HUES6 (cell line): ENCODE results near the gene REEP2.

Experiments
- H3K27ac ChIP-seq: 2 replicates; pipeline ENCODE4 v1.7.0; 2013; ENCODE audit warnings: low read depth, mild to moderate bottlenecking, low read length, inconsistent platforms
- H3K27me3 ChIP-seq: 2 replicates; pipeline ENCODE4 v1.6.1; 2013; ENCODE audit warnings: low read length; ENCODE audit not compliant: control insufficient read depth, insufficient read depth
- H3K36me3 ChIP-seq: 2 replicates; pipeline ENCODE4 v1.6.1; 2013; ENCODE audit warnings: low read length; ENCODE audit not compliant: control insufficient read depth, insufficient read depth
- H3K4me1 ChIP-seq: 2 replicates; pipeline ENCODE4 v1.6.1; 2013; ENCODE audit warnings: low read length; ENCODE audit not compliant: control insufficient read depth, insufficient read depth
- H3K4me3 ChIP-seq: 2 replicates; pipeline ENCODE4 v1.5.1; 2013; ENCODE audit warnings: low read depth, low read length
- H3K9ac ChIP-seq: one replicate; pipeline ENCODE4 v1.6.1; 2013; ENCODE audit warnings: mild to moderate bottlenecking, low read length
- H3K9me3 ChIP-seq: 2 replicates; pipeline ENCODE4 v1.6.1; 2013; ENCODE audit warnings: low read depth, low read length; ENCODE audit not compliant: control insufficient read depth, insufficient read depth

The REEP2 gene

GRCh38 chr5:138450971-138451370 lies 12.1 kb downstream of the REEP2 start:
- peaks cover 25% of the 10 kb centered on the region for H3K4me1 ChIP-seq
- no peak overlapping the region for H3K4me3 ChIP-seq
- no peaks in the 10 kb centered on the region for H3K9me3 ChIP-seq
- H3K27me3 ChIP-seq = no peaks in the 10 kb centered on the region
- no peaks in the 10 kb centered on the region for H3K36me3 ChIP-seq
- H3K27ac ChIP-seq = no peak overlapping the region
- H3K9ac ChIP-seq = no peak overlapping the region

GRCh38 chr5:138452720-138453119 lies 13.9 kb downstream of the REEP2 start:
- H3K27me3 ChIP-seq = no peaks in the 10 kb centered on the region
- H3K9me3 ChIP-seq = no peaks in the 10 kb centered on the region
- no peak overlapping the region for H3K9ac ChIP-seq
- H3K36me3 ChIP-seq = no peaks in the 10 kb centered on the region
- H3K4me3 ChIP-seq = no peak overlapping the region
- peaks cover 25% of the 10 kb centered on the region for H3K4me1 ChIP-seq
- no peak overlapping the region for H3K27ac ChIP-seq

- no peak overlapping the region for H3K27ac ChIP-seq
- H3K9me3 ChIP-seq = no peaks in the 10 kb centered on the region
- no peaks in the 10 kb centered on the region for H3K27me3 ChIP-seq
- H3K4me3 ChIP-seq = no peak overlapping the region
- peaks cover 25% of the 10 kb centered on the region for H3K4me1 ChIP-seq
- H3K36me3 ChIP-seq = no peaks in the 10 kb centered on the region
- no peak overlapping the region for H3K9ac ChIP-seq
Measured at GRCh38 chr5:138453590-138453989, 14.7 kb downstream of the REEP2 start.

- no peak overlapping the region for H3K4me3 ChIP-seq
- no peaks in the 10 kb centered on the region for H3K36me3 ChIP-seq
- H3K27ac ChIP-seq = no peak overlapping the region
- H3K27me3 ChIP-seq = no peaks in the 10 kb centered on the region
- no peaks in the 10 kb centered on the region for H3K9me3 ChIP-seq
- H3K9ac ChIP-seq = no peak overlapping the region
- peaks cover 22% of the 10 kb centered on the region for H3K4me1 ChIP-seq
Measured at GRCh38 chr5:138454121-138454520, 15.3 kb downstream of the REEP2 start.

GRCh38 chr5:138455232-138455930 lies 16.5 kb downstream of the REEP2 start:
- no peaks in the 10 kb centered on the region for H3K9me3 ChIP-seq
- H3K27me3 ChIP-seq = no peaks in the 10 kb centered on the region
- no peaks in the 10 kb centered on the region for H3K36me3 ChIP-seq
- no peak overlapping the region for H3K27ac ChIP-seq
- peaks cover 17% of the 10 kb centered on the region for H3K4me1 ChIP-seq
- no peak overlapping the region for H3K4me3 ChIP-seq
- no peak overlapping the region for H3K9ac ChIP-seq

- Histone ChIP-seq H3K27me3 (no peaks in the 10 kb centered on the region), H3K27ac (no peak overlapping the region), H3K9me3 (no peaks in the 10 kb centered on the region), H3K9ac (no peak overlapping the region), H3K36me3 (no peaks in the 10 kb centered on the region), H3K4me3 (no peak overlapping the region), H3K4me1 (peaks cover 17% of the 10 kb centered on the region)
Measured at GRCh38 chr5:138457531-138458275, 18.8 kb downstream of the REEP2 start.

- no peak overlapping the region for H3K27ac ChIP-seq
- no peaks in the 10 kb centered on the region for H3K27me3 ChIP-seq
- no peak overlapping the region for H3K9ac ChIP-seq
- H3K36me3 ChIP-seq = no peaks in the 10 kb centered on the region
- no peaks in the 10 kb centered on the region for H3K9me3 ChIP-seq
- H3K4me1 ChIP-seq = peaks cover 19% of the 10 kb centered on the region
- no peak overlapping the region for H3K4me3 ChIP-seq
Measured at GRCh38 chr5:138458384-138458783, 19.5 kb downstream of the REEP2 start.

- Histone ChIP-seq H3K27ac (no peak overlapping the region), H3K4me1 (peaks cover 23% of the 10 kb centered on the region), H3K9ac (no peak overlapping the region), H3K36me3 (no peaks in the 10 kb centered on the region), H3K27me3 (no peaks in the 10 kb centered on the region), H3K9me3 (no peaks in the 10 kb centered on the region), H3K4me3 (no peak overlapping the region)
Measured at GRCh38 chr5:138458856-138459255, 20.0 kb downstream of the REEP2 start.

- Histone ChIP-seq H3K9me3 (no peaks in the 10 kb centered on the region), H3K4me1 (peaks cover 22% of the 10 kb centered on the region), H3K4me3 (no peak overlapping the region), H3K9ac (no peak overlapping the region), H3K36me3 (no peaks in the 10 kb centered on the region), H3K27me3 (no peaks in the 10 kb centered on the region), H3K27ac (no peak overlapping the region)
Measured at GRCh38 chr5:138459311-138459933, 20.6 kb downstream of the REEP2 start.

GRCh38 chr5:138460032-138460693 lies 21.3 kb downstream of the REEP2 start:
- H3K4me1 ChIP-seq = peaks cover 15% of the 10 kb centered on the region
- H3K27me3 ChIP-seq = no peaks in the 10 kb centered on the region
- H3K9ac ChIP-seq = no peak overlapping the region
- no peaks in the 10 kb centered on the region for H3K9me3 ChIP-seq
- no peak overlapping the region for H3K27ac ChIP-seq
- H3K4me3 ChIP-seq = no peak overlapping the region
- H3K36me3 ChIP-seq = no peaks in the 10 kb centered on the region
